ENCODE measurements around the gene B3GAT1. TPM values are rescaled to one million over a fixed set of nuclear protein-coding genes. Genes with fewer than 3 reads are reported as not detected.
A peak's percentile ranks its signal among the peaks of the same experiment; 100 is the strongest.

The B3GAT1 gene
- total RNA-seq, 1 experiment from 2014 or later, result 9.9 TPM

- Histone ChIP-seq H3K4me3 (ENCODE audit: insufficient read depth, low read depth, low read length) (no peak overlapping the region), H3K36me3 (replicated peaks; ENCODE audit: control insufficient read depth, insufficient read depth, low read length) (no peaks in the 10 kb centered on the region)
- peak; percentile 56 for DNase-seq
These were observed 17.1 kb upstream of the B3GAT1 start for GRCh38 chr11:134429106-134429505.

GRCh38 chr11:134425816-134426536 lies 13.9 kb upstream of the B3GAT1 start:
- Histone ChIP-seq H3K36me3 (replicated peaks; ENCODE audit: control insufficient read depth, insufficient read depth, low read length) (no peaks in the 10 kb centered on the region), H3K27me3 (ENCODE audit: control insufficient read depth, insufficient read depth, low read length) (no peaks in the 10 kb centered on the region), H3K4me3 (ENCODE audit: insufficient read depth, low read depth, low read length) (no peak overlapping the region)
- peak; percentile 47 for DNase-seq

More at GRCh38 chr11:134429106-134429505, 17.1 kb upstream of the B3GAT1 start:
- no peaks in the 10 kb centered on the region for H3K27me3 ChIP-seq (ENCODE audit: control insufficient read depth, insufficient read depth, low read length)

- H3K4me3 ChIP-seq (ENCODE audit: insufficient read depth, low read depth, low read length), result no peak overlapping the region
- DNase-seq, result peak; percentile 43
- no peaks in the 10 kb centered on the region for H3K36me3 ChIP-seq (replicated peaks; ENCODE audit: control insufficient read depth, insufficient read depth, low read length)
- H3K27me3 ChIP-seq (ENCODE audit: control insufficient read depth, insufficient read depth, low read length), result no peaks in the 10 kb centered on the region
These were observed 13.4 kb upstream of the B3GAT1 start for GRCh38 chr11:134425413-134425812.

GRCh38 chr11:134423106-134423505 lies 11.1 kb upstream of the B3GAT1 start:
- Histone ChIP-seq H3K4me3 (ENCODE audit: insufficient read depth, low read depth, low read length) (no peak overlapping the region), H3K36me3 (replicated peaks; ENCODE audit: control insufficient read depth, insufficient read depth, low read length) (no peaks in the 10 kb centered on the region), H3K27me3 (ENCODE audit: control insufficient read depth, insufficient read depth, low read length) (no peaks in the 10 kb centered on the region)
- DNase-seq, result no peak

GRCh38 chr11:134417871-134418840 lies 6.1 kb upstream of the B3GAT1 start:
- DNase-seq, result peak; percentile 12
- Histone ChIP-seq H3K36me3 (replicated peaks; ENCODE audit: control insufficient read depth, insufficient read depth, low read length) (no peaks in the 10 kb centered on the region), H3K4me3 (ENCODE audit: insufficient read depth, low read depth, low read length) (no peak overlapping the region), H3K27me3 (ENCODE audit: control insufficient read depth, insufficient read depth, low read length) (peaks cover 10% of the 10 kb centered on the region)

GRCh38 chr11:134416726-134417125 lies 4.7 kb upstream of the B3GAT1 start:
- no peak overlapping the region for H3K4me3 ChIP-seq (ENCODE audit: insufficient read depth, low read depth, low read length)
- H3K36me3 ChIP-seq (replicated peaks; ENCODE audit: control insufficient read depth, insufficient read depth, low read length), result no peaks in the 10 kb centered on the region
- peaks cover 16% of the 10 kb centered on the region for H3K27me3 ChIP-seq (ENCODE audit: control insufficient read depth, insufficient read depth, low read length)
- DNase-seq, result peak; percentile 8

- no peak overlapping the region for H3K4me3 ChIP-seq (ENCODE audit: insufficient read depth, low read depth, low read length)
- DNase-seq, result peak; percentile 49
- H3K36me3 ChIP-seq (replicated peaks; ENCODE audit: control insufficient read depth, insufficient read depth, low read length), result no peaks in the 10 kb centered on the region
- H3K27me3 ChIP-seq (ENCODE audit: control insufficient read depth, insufficient read depth, low read length), result peaks cover 25% of the 10 kb centered on the region
These were observed 3.0 kb upstream of the B3GAT1 start for GRCh38 chr11:134414766-134415765.

GRCh38 chr11:134413826-134414731 lies 2.0 kb upstream of the B3GAT1 start:
- DNase-seq, result no peak
- peaks cover 25% of the 10 kb centered on the region for H3K27me3 ChIP-seq (ENCODE audit: control insufficient read depth, insufficient read depth, low read length)
- H3K4me3 ChIP-seq (ENCODE audit: insufficient read depth, low read depth, low read length), result peak overlapping the region; percentile 63; the same call in 1 of the 2 replicates
- H3K36me3 ChIP-seq (replicated peaks; ENCODE audit: control insufficient read depth, insufficient read depth, low read length), result no peaks in the 10 kb centered on the region; the same call in 1 of the 2 replicates

- H3K4me3 ChIP-seq (ENCODE audit: insufficient read depth, low read depth, low read length), result peak overlapping the region; percentile 63
- peak; percentile 79 for DNase-seq
- peaks cover 25% of the 10 kb centered on the region for H3K27me3 ChIP-seq (ENCODE audit: control insufficient read depth, insufficient read depth, low read length)
These were observed 1.2 kb upstream of the B3GAT1 start for GRCh38 chr11:134413043-134413825.

GRCh38 chr11:134410766-134411165 lies 1.3 kb downstream of the B3GAT1 start:
- Histone ChIP-seq H3K4me3 (ENCODE audit: insufficient read depth, low read depth, low read length) (peak overlapping the region; percentile 79), H3K27me3 (ENCODE audit: control insufficient read depth, insufficient read depth, low read length) (peaks cover 23% of the 10 kb centered on the region), H3K36me3 (replicated peaks; ENCODE audit: control insufficient read depth, insufficient read depth, low read length) (no peaks in the 10 kb centered on the region; the same call in 1 of the 2 replicates)
- DNase-seq, result no peak

More at GRCh38 chr11:134413043-134413825, 1.2 kb upstream of the B3GAT1 start:
- H3K36me3 ChIP-seq (replicated peaks; ENCODE audit: control insufficient read depth, insufficient read depth, low read length), result no peaks in the 10 kb centered on the region; the same call in 1 of the 2 replicates

- no peaks in the 10 kb centered on the region; the same call in 1 of the 2 replicates for H3K36me3 ChIP-seq (replicated peaks; ENCODE audit: control insufficient read depth, insufficient read depth, low read length)
- peak; percentile 46 for DNase-seq
- H3K27me3 ChIP-seq (ENCODE audit: control insufficient read depth, insufficient read depth, low read length), result peaks cover 23% of the 10 kb centered on the region
- H3K4me3 ChIP-seq (ENCODE audit: insufficient read depth, low read depth, low read length), result no peak overlapping the region
These were observed 2.3 kb downstream of the B3GAT1 start for GRCh38 chr11:134409552-134410429.

- peaks cover 12% of the 10 kb centered on the region for H3K27me3 ChIP-seq (ENCODE audit: control insufficient read depth, insufficient read depth, low read length)
These were observed 4.1 kb downstream of the B3GAT1 start for GRCh38 chr11:134407923-134408322.

More at GRCh38 chr11:134407923-134408322, 4.1 kb downstream of the B3GAT1 start:
- peak; percentile 26 for DNase-seq
- Histone ChIP-seq H3K36me3 (replicated peaks; ENCODE audit: control insufficient read depth, insufficient read depth, low read length) (no peaks in the 10 kb centered on the region; the same call in 1 of the 2 replicates), H3K4me3 (ENCODE audit: insufficient read depth, low read depth, low read length) (no peak overlapping the region)

All from H7 (cell line).